ENCODE data around the gene KIF26A.

DNA sequence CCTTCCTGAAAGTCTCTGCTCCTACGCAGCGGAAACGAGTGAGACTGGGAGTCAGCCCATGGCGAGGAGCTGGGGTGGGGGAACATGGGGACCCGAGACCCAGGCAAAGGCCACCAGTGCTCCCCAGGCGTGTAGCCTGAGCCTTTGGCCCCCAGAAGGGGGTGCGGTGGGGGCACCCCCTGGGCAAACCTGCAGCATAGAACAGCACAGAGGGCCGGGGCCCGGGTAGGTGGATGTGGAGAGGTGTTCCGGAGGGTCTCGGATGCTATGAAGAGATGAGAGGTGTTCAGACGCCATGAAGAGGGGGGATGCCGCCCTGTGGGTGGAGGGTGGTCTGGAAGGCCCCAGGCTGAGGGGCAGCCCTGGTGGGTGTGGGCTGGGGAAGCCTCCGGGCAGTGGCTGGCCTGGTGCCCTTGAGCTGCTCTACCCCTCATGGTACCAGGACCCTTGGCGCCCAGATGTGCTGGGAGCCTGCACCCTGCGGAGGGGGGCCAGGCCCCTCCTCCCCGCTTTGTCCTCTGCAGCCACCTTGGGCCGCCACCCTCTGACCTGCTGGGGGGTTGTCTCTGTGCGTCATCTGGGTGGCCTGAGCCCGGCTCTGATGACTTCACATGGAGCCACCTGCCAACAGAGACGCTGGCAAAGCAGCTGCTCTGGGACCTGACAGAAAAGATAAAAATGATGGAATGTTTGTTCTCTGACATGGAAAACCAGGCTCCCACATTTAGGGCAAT lies 83.4 kb downstream of the KIF26A start:
- TF ChIP-seq SUZ12 (IDR thresholded peaks at IDR 0.05) (no peak), ZNF384 (IDR thresholded peaks at IDR 0.05) (no peak), ARNT (IDR thresholded peaks at IDR 0.05) (no peak), SP1 (IDR thresholded peaks at IDR 0.05) (no peak), L3MBTL2 (conservative IDR thresholded peaks at IDR 0.05) (no peak), HDGF (IDR thresholded peaks at IDR 0.05; ENCODE audit: borderline replicate concordance) (no peak), FOXM1 (IDR thresholded peaks at IDR 0.05; ENCODE audit: borderline replicate concordance) (no peak), FOXK2 (IDR thresholded peaks at IDR 0.05) (no peak), BHLHE40 (IDR thresholded peaks at IDR 0.05; ENCODE audit: borderline replicate concordance) (no peak), TARDBP (IDR thresholded peaks at IDR 0.05) (no peak), PKNOX1 (IDR thresholded peaks at IDR 0.05) (no peak), FOXA1 (IDR thresholded peaks at IDR 0.05) (no peak)

Measured in HEK293T (cell line).